Kidney tubule cell (primary cell): ENCODE results near the gene PTGES2.
"Not testable (repeated sequence)": the region's sequence is repeated elsewhere in the genome, so short reads cannot be mapped to it uniquely, and the experiment has no call there.

Source experiments
- DNase-seq: peaks from one replicate; pipeline ENCODE4 v3.0.0-alpha.2; 2018; ENCODE audit warnings: low spot score

The PTGES2 gene

DNA sequence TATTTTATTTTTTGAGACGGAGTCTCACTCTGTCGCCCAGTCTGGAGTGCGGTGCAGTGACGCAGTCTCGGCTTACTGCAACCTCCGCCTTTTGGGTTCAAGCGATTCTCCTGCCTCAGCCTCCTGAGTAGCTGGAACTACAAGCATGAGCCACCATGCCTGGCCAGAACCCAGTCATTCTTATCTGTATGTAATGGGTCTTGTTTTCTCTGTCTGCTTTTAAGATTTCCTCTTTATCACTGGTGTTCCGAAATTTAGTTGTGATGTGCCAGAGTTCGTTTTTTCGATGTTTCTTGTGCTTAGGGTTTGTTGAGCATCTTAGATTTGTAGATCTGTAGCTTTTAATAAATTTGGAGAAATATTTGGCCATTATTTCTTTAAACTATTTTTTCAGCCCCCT is 40.3 kb downstream of the PTGES2 start:
- DNase-seq: no peak

DNA sequence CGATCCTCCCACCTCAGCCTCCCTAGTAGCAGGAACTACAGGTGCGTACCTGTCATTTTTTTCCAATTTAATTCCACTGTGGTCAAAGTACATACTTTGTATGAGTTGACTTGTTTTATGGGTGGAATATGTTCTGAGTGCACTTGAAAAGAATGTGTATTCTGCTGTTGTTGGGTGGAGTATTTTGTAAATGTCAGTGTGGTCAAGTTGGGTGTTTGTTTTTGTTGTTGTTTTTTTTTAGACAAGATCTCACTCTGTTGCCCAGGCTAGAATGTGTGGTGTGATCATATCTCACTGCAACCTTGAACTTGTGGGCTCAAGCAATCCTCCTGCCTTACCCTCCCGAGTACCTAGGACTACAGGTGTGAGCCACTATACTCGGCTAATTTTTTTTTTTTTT is 41.6 kb downstream of the PTGES2 start:
- DNase-seq: no peak

DNA sequence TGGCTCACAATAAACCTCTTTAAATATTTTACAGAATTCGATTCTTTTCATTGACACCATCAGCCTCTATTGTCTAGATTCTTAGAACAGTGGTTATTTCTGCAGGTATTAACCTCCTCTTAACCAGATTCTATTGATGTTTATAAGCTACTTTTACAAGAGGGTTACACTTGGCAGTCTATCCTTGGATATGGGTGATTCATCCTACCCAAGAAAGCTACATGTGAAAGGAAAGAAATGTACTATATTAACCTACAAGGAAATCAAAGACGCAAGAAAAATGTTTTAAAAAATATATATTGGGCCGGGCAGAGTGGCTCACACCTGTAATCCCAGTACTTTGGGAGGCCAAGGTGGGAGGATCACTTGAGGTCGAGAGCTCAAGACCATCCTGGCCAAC is 42.8 kb downstream of the PTGES2 start:
- DNase-seq: no peak

DNA sequence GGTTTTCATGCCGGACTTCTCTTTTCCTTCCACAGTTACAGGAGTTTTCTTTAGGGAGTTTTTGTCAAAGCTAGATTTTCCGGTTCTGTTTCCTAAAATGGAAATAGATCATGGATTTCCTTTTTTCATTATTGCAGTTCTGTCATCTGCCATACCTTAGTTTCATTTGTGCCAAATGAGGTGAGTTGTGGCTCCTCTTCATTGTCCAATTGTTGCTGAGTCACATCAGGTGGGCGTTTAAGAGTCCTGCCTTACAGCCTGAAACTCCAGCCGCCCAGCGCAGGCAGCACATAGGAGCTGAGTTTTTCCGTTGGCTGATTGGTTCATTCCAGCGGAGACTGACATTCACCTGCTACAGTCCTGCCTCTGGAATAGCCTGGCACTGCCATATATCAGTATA is 45.4 kb downstream of the PTGES2 start:
- DNase-seq: peak; percentile 73

DNA sequence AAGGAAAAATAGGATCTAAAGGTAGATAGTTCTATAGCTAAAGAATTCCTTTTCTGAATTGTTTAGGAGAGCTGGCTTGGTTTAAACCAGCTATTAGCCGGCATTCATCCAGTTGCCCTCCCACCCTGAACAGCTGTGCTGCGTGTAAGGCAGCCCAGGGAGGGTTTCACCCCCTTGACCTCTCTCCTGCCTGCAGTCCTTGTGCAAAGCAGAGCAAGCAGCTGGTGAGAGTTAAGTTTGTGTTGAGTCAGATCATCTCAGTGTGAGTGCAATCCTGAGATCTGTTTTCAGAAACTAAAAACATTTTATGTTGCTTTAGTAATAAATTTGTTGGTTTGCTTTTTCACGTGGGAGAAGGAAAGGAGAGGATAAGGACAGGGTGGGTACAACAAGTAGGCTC is 46.5 kb downstream of the PTGES2 start:
- DNase-seq: no peak

DNA sequence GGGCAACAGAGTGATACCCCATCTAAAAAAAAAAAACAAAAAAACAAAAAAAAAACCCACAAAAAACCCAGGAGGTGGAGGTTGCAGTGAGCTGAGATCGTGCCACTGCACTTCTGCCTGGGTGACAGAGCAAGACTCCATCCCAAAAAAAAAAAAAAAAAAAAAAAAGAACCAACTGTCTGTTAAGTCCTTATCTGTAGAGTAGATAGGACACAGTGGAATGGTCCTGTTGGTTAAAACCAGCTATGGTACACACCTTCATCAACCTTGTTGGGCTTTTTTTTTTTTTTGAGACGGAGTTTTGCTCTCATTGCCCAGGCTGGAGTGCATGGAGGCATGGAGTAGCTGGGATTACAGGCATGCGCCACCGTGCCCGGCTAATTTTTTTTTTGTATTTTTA is 47.3 kb downstream of the PTGES2 start:
- no peak for DNase-seq

DNA sequence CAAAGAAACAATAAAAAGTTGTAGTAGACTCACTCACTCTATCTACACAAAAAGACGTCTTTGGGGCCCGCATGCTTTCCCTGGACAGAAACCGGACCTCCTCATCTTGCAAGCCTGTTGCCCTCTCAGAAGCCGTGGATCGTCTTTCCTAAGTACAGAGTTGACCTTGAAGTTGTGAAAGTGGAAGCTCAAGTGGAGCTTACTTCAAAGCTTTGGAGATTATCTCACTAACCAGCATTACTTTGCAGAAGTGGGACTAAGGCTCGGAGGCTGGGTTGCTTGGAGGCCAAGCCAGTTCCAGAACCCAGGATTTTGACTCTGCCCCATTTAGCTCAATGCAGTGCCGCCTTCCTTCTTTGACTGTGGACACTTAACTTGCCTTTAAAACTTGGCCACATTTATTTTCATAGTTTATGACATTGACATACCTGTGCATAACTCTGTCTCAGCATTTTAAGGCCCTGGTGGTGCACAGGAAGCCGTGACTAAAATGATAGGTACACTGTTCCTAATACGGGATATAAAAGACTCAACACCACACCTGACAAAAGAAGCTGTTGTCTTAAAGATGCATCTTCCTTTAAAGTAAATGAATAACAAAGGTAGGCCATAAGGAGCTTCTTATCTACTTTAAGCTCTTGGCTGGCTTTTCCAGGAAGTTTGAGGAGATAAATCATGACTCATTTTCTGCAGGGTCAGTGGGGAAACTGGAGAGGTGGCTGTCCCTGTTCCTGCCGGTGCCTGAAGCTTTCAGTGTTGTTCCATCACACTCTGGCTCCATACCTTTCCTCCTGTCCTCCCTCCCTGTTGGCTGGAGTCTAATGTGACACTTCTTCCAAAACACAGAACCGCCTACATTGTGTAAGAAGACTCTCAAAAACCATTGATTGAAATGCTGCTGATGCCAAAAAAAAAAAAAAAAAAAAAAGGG is 48.8 kb downstream of the PTGES2 start:
- peak; percentile 84 for DNase-seq

DNA sequence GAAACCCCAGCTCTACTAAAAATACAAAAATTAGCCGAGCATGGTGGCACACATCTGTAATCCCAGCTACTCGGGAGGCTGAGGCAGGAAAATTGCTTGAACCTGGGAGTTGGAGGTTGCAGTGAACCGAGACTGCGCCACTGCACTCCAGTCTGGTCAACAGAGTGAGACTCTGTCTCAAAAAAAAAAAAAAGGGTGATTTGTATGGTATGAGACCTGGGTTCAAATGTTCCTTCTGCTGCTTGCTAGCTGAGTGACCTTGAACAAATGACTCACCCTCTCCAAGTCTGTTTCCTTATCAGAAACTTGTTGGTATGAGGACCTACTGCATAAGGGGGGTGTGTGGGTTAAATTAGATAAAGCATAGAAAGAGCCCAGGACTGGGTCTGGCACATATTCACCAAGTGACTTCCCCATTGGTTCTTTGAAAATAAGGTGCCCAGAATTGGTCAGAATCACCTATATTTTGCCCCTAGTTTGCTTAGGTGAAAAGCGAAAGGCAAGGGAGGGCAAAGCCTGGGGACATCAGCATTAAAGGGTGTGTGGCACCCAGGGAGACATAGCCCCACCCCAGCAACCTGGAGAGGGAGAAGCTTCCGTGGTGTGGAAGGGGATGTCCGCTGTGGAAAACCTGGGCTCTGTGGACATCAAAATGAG is 49.6 kb downstream of the PTGES2 start:
- peak; percentile 25 for DNase-seq

DNA sequence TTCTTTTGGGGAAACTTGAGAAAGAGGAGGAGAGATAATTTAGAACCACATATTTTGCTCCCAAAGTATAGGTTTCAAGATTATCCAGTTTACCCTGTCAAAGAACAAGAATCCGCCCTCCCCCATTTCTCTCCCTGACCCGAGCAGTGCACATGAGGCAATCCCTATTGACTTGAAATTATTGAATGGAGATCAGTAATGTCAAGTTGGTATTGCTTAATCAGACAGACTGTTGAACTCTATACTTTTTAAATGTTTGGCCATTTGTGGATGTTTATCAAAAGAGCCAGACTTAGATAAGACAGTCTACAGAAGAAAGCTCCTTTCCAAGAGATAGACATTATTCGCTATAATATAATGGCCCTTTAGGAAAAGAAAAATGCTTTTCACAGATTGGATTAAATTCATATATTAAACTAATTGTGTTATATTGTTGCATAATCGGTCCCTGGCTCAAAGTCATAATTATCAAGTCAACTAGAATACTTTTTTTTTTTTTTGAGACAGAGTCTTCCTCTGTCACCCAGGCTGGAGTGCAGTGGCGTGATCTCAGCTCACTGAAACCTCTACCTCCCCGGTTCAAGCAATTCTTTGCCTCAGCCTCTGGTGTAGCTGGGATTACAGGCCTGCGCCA is 54.2 kb downstream of the PTGES2 start:
- DNase-seq: no peak

DNA sequence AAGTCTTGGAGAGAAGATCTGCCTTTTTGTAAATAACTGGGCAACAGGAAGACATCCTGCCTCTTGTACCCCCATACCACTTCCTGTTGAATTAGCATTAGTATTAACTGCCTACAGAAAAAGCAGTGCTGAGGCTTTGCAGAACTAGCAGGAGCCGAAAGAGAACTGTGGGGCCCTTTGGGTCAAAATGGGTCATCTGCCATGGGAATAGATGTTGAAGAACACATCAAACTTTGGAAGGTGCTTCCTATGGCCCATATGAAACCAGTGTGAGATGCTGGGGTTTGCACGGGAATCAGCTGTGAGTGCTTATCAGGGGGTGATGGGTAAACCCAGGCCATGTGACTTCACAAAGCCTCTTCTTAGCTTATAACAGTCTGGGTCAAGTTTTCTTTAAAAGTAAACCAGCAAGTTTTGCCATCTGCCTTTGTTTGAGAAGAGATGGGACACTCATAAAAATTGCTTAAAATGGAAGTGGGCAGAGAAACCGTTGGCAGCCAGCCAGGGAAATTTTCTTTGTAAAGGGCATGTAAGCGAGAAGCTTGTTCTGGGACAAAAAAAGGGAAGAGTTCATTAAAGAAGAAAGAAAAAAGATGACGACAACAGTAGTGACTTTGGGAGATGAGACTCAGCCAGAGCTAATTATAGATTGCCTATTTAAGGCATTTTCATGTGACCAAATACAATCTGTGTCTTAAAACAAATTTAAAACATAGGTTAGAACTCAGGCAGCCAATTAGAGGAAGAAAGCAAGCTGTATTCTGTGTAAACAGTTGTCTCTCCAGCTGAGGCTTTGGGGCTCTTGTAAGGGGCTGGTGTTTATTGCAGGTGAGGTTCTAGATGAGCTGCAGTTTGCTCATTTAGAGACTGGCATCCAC is 55.1 kb downstream of the PTGES2 start:
- DNase-seq: peak; percentile 42

DNA sequence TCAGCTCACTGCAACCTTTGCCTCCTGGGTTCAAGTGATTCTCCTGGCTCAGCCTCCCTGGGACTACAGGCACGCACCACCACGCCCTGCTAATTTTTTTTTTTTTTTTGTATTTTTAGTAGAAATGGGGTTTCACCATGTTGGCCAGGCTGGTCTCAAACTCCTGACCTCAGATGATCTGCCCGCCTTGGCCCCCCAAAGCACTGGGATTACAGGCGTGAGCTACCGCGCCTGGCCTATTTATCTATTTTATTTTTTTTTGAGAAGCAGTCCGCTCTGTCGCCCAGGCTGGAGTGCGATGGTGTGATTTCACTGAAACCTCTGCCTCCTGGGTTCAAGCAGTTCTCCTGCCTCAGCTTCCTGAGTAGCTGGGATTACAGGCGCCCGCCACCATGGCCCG is 56.1 kb downstream of the PTGES2 start:
- not testable (repeated sequence) for DNase-seq

DNA sequence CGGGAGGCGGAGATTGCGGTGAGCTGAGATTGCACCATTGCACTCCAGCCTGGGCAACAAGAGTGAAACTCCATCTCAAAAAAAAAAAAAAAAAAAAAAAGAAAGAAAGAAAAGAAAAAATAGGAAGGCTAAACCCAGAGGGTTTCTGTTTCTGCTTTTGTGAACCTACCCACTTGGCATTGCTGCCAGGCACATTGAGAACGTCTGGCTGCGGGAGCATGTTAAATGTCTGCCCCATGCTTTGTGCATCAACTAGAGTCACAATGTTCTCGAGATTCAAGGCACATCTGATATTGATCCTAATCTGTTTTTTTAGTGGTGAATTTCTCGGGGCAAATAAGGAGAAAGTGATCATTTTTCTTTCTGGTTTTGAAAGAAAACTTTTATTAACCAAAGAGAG is 56.7 kb downstream of the PTGES2 start:
- DNase-seq: no peak
